Rectal smooth muscle tissue (tissue), 1 donor: Measurements from ENCODE around the gene STK35.
"Not testable (repeated sequence)": the region's sequence is repeated elsewhere in the genome, so short reads cannot be mapped to it uniquely, and the experiment has no call there.

ENCODE experiments used
- H3K27ac ChIP-seq: one replicate; pipeline ENCODE4 v1.7.0; 2013; ENCODE audit warnings: low read depth, low read length, inconsistent platforms
- H3K27me3 ChIP-seq: one replicate; pipeline ENCODE4 v1.7.0; 2013; ENCODE audit warnings: low read length; ENCODE audit not compliant: control insufficient read depth, insufficient read depth
- H3K36me3 ChIP-seq: one replicate; pipeline ENCODE4 v1.7.0; 2013; ENCODE audit warnings: low read length; ENCODE audit not compliant: control insufficient read depth, insufficient read depth
- H3K4me1 ChIP-seq: one replicate; pipeline ENCODE4 v1.7.0; 2013; ENCODE audit warnings: low read length; ENCODE audit not compliant: control insufficient read depth, insufficient read depth
- H3K4me3 ChIP-seq: one replicate; pipeline ENCODE4 v1.7.0; 2013; ENCODE audit warnings: low read length
- H3K9ac ChIP-seq: one replicate; pipeline ENCODE4 v1.7.0; 2013; ENCODE audit warnings: low read length

STK35 gene

GRCh38 chr20:2171266-2171790 lies 69.7 kb downstream of the STK35 start:
- H3K36me3 ChIP-seq = no peaks in the 10 kb centered on the region
- H3K9ac ChIP-seq = no peak overlapping the region
- no peaks in the 10 kb centered on the region for H3K4me1 ChIP-seq
- H3K27me3 ChIP-seq = no peaks in the 10 kb centered on the region
- H3K4me3 ChIP-seq = no peak overlapping the region
- no peak overlapping the region for H3K27ac ChIP-seq

- H3K4me1 ChIP-seq, H3K4me3 ChIP-seq, H3K36me3 ChIP-seq, H3K27ac ChIP-seq, H3K9ac ChIP-seq, H3K27me3 ChIP-seq: not testable (repeated sequence)
Measured at GRCh38 chr20:2171840-2172239, 70.2 kb downstream of the STK35 start.

- no peak overlapping the region for H3K9ac ChIP-seq
- H3K27me3 ChIP-seq = no peaks in the 10 kb centered on the region
- H3K27ac ChIP-seq = no peak overlapping the region
- H3K4me3 ChIP-seq = peak overlapping the region; percentile 32
- H3K4me1 ChIP-seq = no peaks in the 10 kb centered on the region
- H3K36me3 ChIP-seq = no peaks in the 10 kb centered on the region
Measured at GRCh38 chr20:2172305-2173175, 70.9 kb downstream of the STK35 start.

- Histone ChIP-seq H3K4me1 (no peaks in the 10 kb centered on the region), H3K36me3 (no peaks in the 10 kb centered on the region), H3K9ac (no peak overlapping the region), H3K4me3 (no peak overlapping the region), H3K27ac (no peak overlapping the region), H3K27me3 (no peaks in the 10 kb centered on the region)
Measured at GRCh38 chr20:2173186-2173585, 71.6 kb downstream of the STK35 start.

- Histone ChIP-seq H3K27me3 (no peaks in the 10 kb centered on the region), H3K27ac (no peak overlapping the region), H3K4me3 (no peak overlapping the region), H3K4me1 (no peaks in the 10 kb centered on the region), H3K36me3 (no peaks in the 10 kb centered on the region), H3K9ac (no peak overlapping the region)
Measured at GRCh38 chr20:2174067-2174466, 72.4 kb downstream of the STK35 start.

GRCh38 chr20:2176946-2177345 lies 75.3 kb downstream of the STK35 start:
- H3K27ac ChIP-seq = no peak overlapping the region
- H3K36me3 ChIP-seq = no peaks in the 10 kb centered on the region
- no peak overlapping the region for H3K9ac ChIP-seq
- no peak overlapping the region for H3K4me3 ChIP-seq
- H3K4me1 ChIP-seq = no peaks in the 10 kb centered on the region
- no peaks in the 10 kb centered on the region for H3K27me3 ChIP-seq

- H3K4me3 ChIP-seq = no peak overlapping the region
- H3K27ac ChIP-seq = no peak overlapping the region
Measured at GRCh38 chr20:2178318-2179232, 76.9 kb downstream of the STK35 start.

GRCh38 chr20:2179233-2179580 lies 77.6 kb downstream of the STK35 start:
- no peak overlapping the region for H3K27ac ChIP-seq
- H3K27me3 ChIP-seq = no peaks in the 10 kb centered on the region
- H3K4me1 ChIP-seq = no peaks in the 10 kb centered on the region
- H3K9ac ChIP-seq = no peak overlapping the region
- H3K36me3 ChIP-seq = no peaks in the 10 kb centered on the region
- H3K4me3 ChIP-seq = no peak overlapping the region

More at GRCh38 chr20:2178318-2179232, 76.9 kb downstream of the STK35 start:
- no peaks in the 10 kb centered on the region for H3K36me3 ChIP-seq
- no peaks in the 10 kb centered on the region for H3K4me1 ChIP-seq
- no peak overlapping the region for H3K9ac ChIP-seq
- H3K27me3 ChIP-seq = no peaks in the 10 kb centered on the region

GRCh38 chr20:2179949-2180348 lies 78.3 kb downstream of the STK35 start:
- Histone ChIP-seq H3K27me3 (no peaks in the 10 kb centered on the region), H3K27ac (no peak overlapping the region), H3K4me1 (no peaks in the 10 kb centered on the region), H3K9ac (no peak overlapping the region), H3K36me3 (no peaks in the 10 kb centered on the region), H3K4me3 (no peak overlapping the region)

- Histone ChIP-seq H3K4me3 (no peak overlapping the region), H3K36me3 (no peaks in the 10 kb centered on the region), H3K4me1 (no peaks in the 10 kb centered on the region), H3K27ac (no peak overlapping the region), H3K27me3 (no peaks in the 10 kb centered on the region), H3K9ac (no peak overlapping the region)
Measured at GRCh38 chr20:2183381-2183780, 81.8 kb downstream of the STK35 start.

- H3K27me3 ChIP-seq, H3K9ac ChIP-seq, H3K27ac ChIP-seq, H3K4me3 ChIP-seq, H3K4me1 ChIP-seq, H3K36me3 ChIP-seq: not testable (repeated sequence)
Measured at GRCh38 chr20:2184933-2185332, 83.3 kb downstream of the STK35 start.

- Histone ChIP-seq H3K9ac (no peak overlapping the region), H3K27me3 (no peaks in the 10 kb centered on the region), H3K4me3 (no peak overlapping the region), H3K4me1 (no peaks in the 10 kb centered on the region), H3K36me3 (no peaks in the 10 kb centered on the region), H3K27ac (no peak overlapping the region)
Measured at GRCh38 chr20:2195614-2196013, 94.0 kb downstream of the STK35 start.
